Progenitor cell of endocrine pancreas (in vitro differentiated cells): ENCODE results near the gene AFAP1L1. TPM values are rescaled to one million over a fixed set of nuclear protein-coding genes. Genes with fewer than 3 reads are reported as not detected.
"Not testable (repeated sequence)": the region's sequence is repeated elsewhere in the genome, so short reads cannot be mapped to it uniquely, and the experiment has no call there.

Experiments
- DNase-seq: peaks from one replicate; pipeline ENCODE4 v3.0.0; 2021; ENCODE audit warnings: low spot score; ENCODE audit not compliant: unreplicated experiment
- H3K27ac Mint-ChIP-seq: 2 replicates; pipeline ENCODE4 v1.8.0; 2021; ENCODE audit warnings: mild to moderate bottlenecking, moderate library complexity, mixed read lengths
- H3K27me3 Mint-ChIP-seq: 2 replicates; pipeline ENCODE4 v1.8.0; 2021; ENCODE audit warnings: mixed read lengths
- H3K36me3 Mint-ChIP-seq: 2 replicates; pipeline ENCODE4 v1.8.0; 2022; ENCODE audit warnings: mixed read lengths; ENCODE audit not compliant: insufficient read depth
- H3K4me1 Mint-ChIP-seq: 2 replicates; pipeline ENCODE4 v1.8.0; 2021; ENCODE audit warnings: low read depth, mixed read lengths
- H3K4me3 Mint-ChIP-seq: 2 replicates; pipeline ENCODE4 v1.8.0; 2021; ENCODE audit warnings: low read depth, mild to moderate bottlenecking, moderate library complexity, mixed read lengths
- H3K9me3 Mint-ChIP-seq: 2 replicates; pipeline ENCODE4 v1.8.0; 2021; ENCODE audit warnings: low read depth, mixed read lengths
- CTCF ChIP-seq: fragments of 200-600 bp; sonication (generic); IDR thresholded peaks from one replicate; pipeline ENCODE4 v1.5.0; 2021; ENCODE audit warnings: antibody characterized with exemption, mild to moderate bottlenecking; ENCODE audit not compliant: unreplicated experiment
- total RNA-seq: library from RNA; stranded (reverse); gene quantifications from 2 replicates; pipeline ENCODE4 v1.2.1, GENCODE V29; 2021

The AFAP1L1 gene
- total RNA-seq, 1 donor from 2014 or later, result 0.69 TPM

GRCh38 chr5:149386166-149386565 is 114.5 kb downstream of the AFAP1L1 start:
- no peak for TF ChIP-seq CTCF
- H3K9me3 Mint-ChIP-seq, result no peaks in the 10 kb centered on the region
- no peaks in the 10 kb centered on the region for H3K36me3 Mint-ChIP-seq
- peaks cover 2% of the 10 kb centered on the region for H3K4me1 Mint-ChIP-seq
- no peak overlapping the region for H3K27ac Mint-ChIP-seq
- DNase-seq, result no peak
- no peak overlapping the region for H3K4me3 Mint-ChIP-seq
- no peaks in the 10 kb centered on the region for H3K27me3 Mint-ChIP-seq

GRCh38 chr5:149387081-149387631 is 115.5 kb downstream of the AFAP1L1 start:
- Mint-ChIP-seq H3K4me3 (no peak overlapping the region), H3K9me3 (no peaks in the 10 kb centered on the region), H3K4me1 (no peaks in the 10 kb centered on the region), H3K27me3 (no peaks in the 10 kb centered on the region), H3K36me3 (no peaks in the 10 kb centered on the region), H3K27ac (no peak overlapping the region)
- no peak for DNase-seq
- TF ChIP-seq CTCF, result no peak

- H3K27me3 Mint-ChIP-seq, result no peaks in the 10 kb centered on the region
- DNase-seq, result no peak
- H3K9me3 Mint-ChIP-seq, result no peaks in the 10 kb centered on the region
- no peak overlapping the region for H3K4me3 Mint-ChIP-seq
- no peaks in the 10 kb centered on the region for H3K36me3 Mint-ChIP-seq
- H3K4me1 Mint-ChIP-seq, result no peaks in the 10 kb centered on the region
- no peak overlapping the region for H3K27ac Mint-ChIP-seq
- no peak for TF ChIP-seq CTCF
These were observed 116.3 kb downstream of the AFAP1L1 start for GRCh38 chr5:149387982-149388381.

- H3K27me3 Mint-ChIP-seq, result no peaks in the 10 kb centered on the region
- DNase-seq, result no peak
- H3K27ac Mint-ChIP-seq, result no peak overlapping the region
- no peaks in the 10 kb centered on the region for H3K36me3 Mint-ChIP-seq
- H3K9me3 Mint-ChIP-seq, result no peaks in the 10 kb centered on the region
- no peaks in the 10 kb centered on the region for H3K4me1 Mint-ChIP-seq
- H3K4me3 Mint-ChIP-seq, result no peak overlapping the region
- no peak for TF ChIP-seq CTCF
These were observed 117.0 kb downstream of the AFAP1L1 start for GRCh38 chr5:149388498-149389190.

GRCh38 chr5:149389552-149390495 is 118.2 kb downstream of the AFAP1L1 start:
- DNase-seq, result no peak
- no peak for TF ChIP-seq CTCF
- Mint-ChIP-seq H3K9me3 (no peaks in the 10 kb centered on the region), H3K27me3 (no peaks in the 10 kb centered on the region), H3K4me3 (no peak overlapping the region), H3K36me3 (no peaks in the 10 kb centered on the region), H3K4me1 (no peaks in the 10 kb centered on the region), H3K27ac (no peak overlapping the region)

GRCh38 chr5:149391076-149391475 is 119.4 kb downstream of the AFAP1L1 start:
- not testable (repeated sequence) for H3K4me1 Mint-ChIP-seq, DNase-seq, H3K4me3 Mint-ChIP-seq, H3K27ac Mint-ChIP-seq, H3K27me3 Mint-ChIP-seq, H3K36me3 Mint-ChIP-seq, H3K9me3 Mint-ChIP-seq
